Endothelial cell of umbilical vein (primary cell): ENCODE results near the gene FLT1. TPM values are rescaled to one million over a fixed set of nuclear protein-coding genes. Genes with fewer than 3 reads are reported as not detected.

Experiments
- BruUV-seq: library from RNA; stranded (reverse); fragments of 400-500 nt; replicated peaks from 2 replicates; lab custom pipeline; 2021; lab: Mats Ljungman, UMichigan
- CTCF ChIA-PET: fragments of 300-600, 350-600 bp; sonication (Branson Sonifier 250); formaldehyde crosslinking; loops from one replicate; lab custom pipeline; 2021; ENCODE audit warnings: antibody characterized with exemption, inconsistent platforms; lab: Charles Lee
- POLR2A ChIA-PET: fragments of 300-600, 350-600 bp; sonication (Branson Sonifier 250); formaldehyde crosslinking; loops from one replicate; lab custom pipeline; 2021; ENCODE audit warnings: antibody characterized with exemption, inconsistent platforms; lab: Charles Lee
- DNase-seq: peaks from one replicate; pipeline ENCODE4 v3.0.0-alpha.2; 2011; ENCODE audit warnings: low read depth, low spot score
- FAIRE-seq: peaks from 2 replicates; lab custom pipeline; 2011; peaks lifted over from hg19 to GRCh38; lab: Jason Lieb, UNC
- H2AFZ ChIP-seq: 2 replicates; pipeline ENCODE4 v1.6.0; 2012; ENCODE audit warnings: low read depth, low read length, control low read depth, inconsistent platforms
- H3K27ac ChIP-seq: 2 replicates; pipeline ENCODE4 v1.5.1; 2011; ENCODE audit warnings: low read depth, mild to moderate bottlenecking, control low read depth, low read length, moderate library complexity; ENCODE audit not compliant: insufficient read depth
- H3K27me3 ChIP-seq, 2 experiments: 2 replicates each; pipeline versions ENCODE4 v1.6.0 to v1.6.1; 2011; ENCODE audit warnings: low read length in 2 of 2, mixed read lengths in 1 of 2; ENCODE audit not compliant: control insufficient read depth in 2 of 2, insufficient read depth in 2 of 2
- H3K36me3 ChIP-seq, 2 experiments: 2 replicates in 1 of 2; 3 replicates in 1 of 2; pipeline ENCODE4 v1.5.1; 2011; ENCODE audit warnings: low read length in 2 of 2, mild to moderate bottlenecking in 1 of 2, moderate library complexity in 1 of 2; ENCODE audit not compliant: control insufficient read depth in 2 of 2, insufficient read depth in 2 of 2; ENCODE audit errors: extremely low read depth in 1 of 2
- H3K4me1 ChIP-seq: 3 replicates; pipeline ENCODE4 v1.5.1; 2011; ENCODE audit warnings: mild to moderate bottlenecking, low read length; ENCODE audit not compliant: control insufficient read depth, insufficient read depth; ENCODE audit errors: extremely low read depth
- H3K4me2 ChIP-seq: 2 replicates; pipeline ENCODE4 v1.6.1; 2011; ENCODE audit warnings: low read length, control low read depth, mixed read lengths; ENCODE audit not compliant: insufficient read depth
- H3K4me3 ChIP-seq, 3 experiments: fragments of 200-600 bp in 1 of 3; sonication (generic), shearing (Covaris generic) in 1 of 3; replicated peaks in 1 of 3; 2 replicates each; pipeline ENCODE4 v1.5.1; 2011 to 2016; ENCODE audit warnings: control low read depth in 3 of 3, low read length in 3 of 3, mild to moderate bottlenecking in 2 of 3, inconsistent platforms in 1 of 3, low read depth in 1 of 3, moderate library complexity in 1 of 3; ENCODE audit not compliant: insufficient read depth in 1 of 3
- H3K79me2 ChIP-seq: 2 replicates; pipeline ENCODE4 v1.6.0; 2012; ENCODE audit warnings: low read length, inconsistent platforms; ENCODE audit not compliant: control insufficient read depth, insufficient read depth
- H3K9ac ChIP-seq: replicated peaks from 2 replicates; pipeline ENCODE3; 2011; ENCODE audit warnings: low read length, control low read depth; ENCODE audit not compliant: insufficient read depth; ENCODE audit errors: extremely low read depth
- H3K9me1 ChIP-seq: replicated peaks from 3 replicates; pipeline ENCODE4 v1.6.0; 2011; ENCODE audit warnings: mild to moderate bottlenecking, low read length; ENCODE audit not compliant: control insufficient read depth, insufficient read depth; ENCODE audit errors: extremely low read depth
- H3K9me3 ChIP-seq: replicated peaks from 2 replicates; pipeline ENCODE4 v1.5.1; 2012; ENCODE audit warnings: low read length, inconsistent platforms; ENCODE audit not compliant: control insufficient read depth, insufficient read depth
- H4K20me1 ChIP-seq: replicated peaks from 2 replicates; pipeline ENCODE3; 2011; ENCODE audit warnings: mild to moderate bottlenecking, low read length; ENCODE audit not compliant: control insufficient read depth, insufficient read depth; ENCODE audit errors: extremely low read depth
- FOS ChIP-seq: IDR thresholded peaks from 2 replicates; pipeline ENCODE4 v1.6.1; 2011; ENCODE audit warnings: mild to moderate bottlenecking, low read length, moderate library complexity, borderline replicate concordance; ENCODE audit not compliant: insufficient read depth
- GATA2 ChIP-seq: IDR thresholded peaks from 2 replicates; pipeline ENCODE4 v1.7.0; 2011; ENCODE audit warnings: low read depth, mild to moderate bottlenecking, moderate library complexity, mixed read lengths, low read length; ENCODE audit not compliant: insufficient read length, insufficient read depth
- JUN ChIP-seq: IDR thresholded peaks from 2 replicates; pipeline ENCODE4 v1.6.1; 2011; ENCODE audit warnings: borderline replicate concordance, low read depth; ENCODE audit not compliant: insufficient read length, insufficient read depth
- MYC ChIP-seq: IDR thresholded peaks from one replicate; pipeline ENCODE4 v1.6.1; 2011; ENCODE audit warnings: mild to moderate bottlenecking, low read depth, low read length
- POLR2A ChIP-seq: IDR thresholded peaks from 2 replicates; pipeline ENCODE4 v1.6.1; 2012; ENCODE audit warnings: low read depth, mild to moderate bottlenecking, control low read depth, low read length
- POLR2AphosphoS5 ChIP-seq: IDR thresholded peaks from 2 replicates; pipeline ENCODE4 v1.6.1; 2012; ENCODE audit warnings: low read depth, mild to moderate bottlenecking, control low read depth, low read length, moderate library complexity; ENCODE audit not compliant: insufficient read depth
- dilution Hi-C: fragments of 300-500 bp; cut with MboI; formaldehyde crosslinking; loops from one replicate; pipeline ENCODE4 v1.15.0; 2019; ENCODE audit warnings: low sequenced_read_pairs; ENCODE audit not compliant: extremely low pct_ligation_motif_present
- intact Hi-C: fragments of 100-400 bp; cut with micrococcal nuclease; formaldehyde crosslinking; loops from one replicate; pipeline ENCODE4 v1.10.0; 2022
- polyA plus RNA-seq, 4 experiments: library from polyadenylated mRNA; depleted of rRNA in 3 of 4; stranded (reverse) in 3 of 4; unstranded in 1 of 4; fragments of >200 nt; gene quantifications; 2 replicates each; pipeline versions ENCODE4 v1.2.1 to v1.2.3, GENCODE V29; 2011 to 2012; ENCODE audit warnings: missing spikeins in 1 of 4
- total RNA-seq: library from RNA; stranded (reverse); gene quantifications from 2 replicates; pipeline ENCODE4 v1.2.3, GENCODE V29; 2021
- TF ChIP-seq, protein P1 (sequence below): IDR thresholded peaks from 2 replicates; pipeline ENCODE4 v1.6.1; 2011; ENCODE audit not compliant: insufficient read depth, insufficient read length

The FLT1 gene
- total and polyA plus RNA-seq, 2 donors (not counting 3 experiments of a cell fraction or from before 2014, with no cell fraction given) = 16.0 to 104 TPM

- DNase-seq (peak; percentile 80), FAIRE-seq (peak; percentile 86)
- Histone ChIP-seq H3K9me3 (no peaks in the 10 kb centered on the region), H3K9ac (peak overlapping the region; percentile 36), H3K27me3 (no peaks in the 10 kb centered on the region), H3K9me1 (no peaks in the 10 kb centered on the region), H3K4me2 (peak overlapping the region; percentile 34), H2AFZ (no peak overlapping the region), H3K27ac (peak overlapping the region; percentile 80), H3K4me3 (no peak overlapping the region), H3K36me3 (peaks cover 0 to 2% of the 10 kb centered on the region in 2 experiments), H3K4me1 (peaks cover 75% of the 10 kb centered on the region), H3K79me2 (no peaks in the 10 kb centered on the region), H4K20me1 (no peaks in the 10 kb centered on the region)
- no TSS peak for BruUV-seq
- dilution Hi-C loops (no loop called here), intact Hi-C loops (loop anchor here (2.0 kb wide), 1 partner anchor 73 kb away; no protein-coding TSS in a partner anchor)
- ChIA-PET POLR2A (interaction anchor here (1.3 kb wide), 1 partner anchor 10 kb away, joined by 11 read pairs; no protein-coding TSS in a partner anchor), CTCF (interaction anchor here (1.0 to 3.9 kb wide), 5 partner anchors 7 to 154 kb away, joined by 4 to 22 read pairs (median 5); no protein-coding TSS in a partner anchor)
- TF ChIP-seq POLR2A (no peak), GATA2 (peak; percentile 26), MYC (peak; percentile 54), POLR2AphosphoS5 (peak; percentile 66), JUN (peak; percentile 74), FOS (no peak)
- TF ChIP-seq, protein P1, sequence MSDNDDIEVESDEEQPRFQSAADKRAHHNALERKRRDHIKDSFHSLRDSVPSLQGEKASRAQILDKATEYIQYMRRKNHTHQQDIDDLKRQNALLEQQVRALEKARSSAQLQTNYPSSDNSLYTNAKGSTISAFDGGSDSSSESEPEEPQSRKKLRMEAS = peak; percentile 56
These were observed 158.7 kb downstream of the FLT1 start for GRCh38 chr13:28336193-28336657.
